Measurements from ENCODE around the gene SLC19A1.
"Not testable (repeated sequence)": the region's sequence is repeated elsewhere in the genome, so short reads cannot be mapped to it uniquely, and the experiment has no call there.

SLC19A1 gene

DNA sequence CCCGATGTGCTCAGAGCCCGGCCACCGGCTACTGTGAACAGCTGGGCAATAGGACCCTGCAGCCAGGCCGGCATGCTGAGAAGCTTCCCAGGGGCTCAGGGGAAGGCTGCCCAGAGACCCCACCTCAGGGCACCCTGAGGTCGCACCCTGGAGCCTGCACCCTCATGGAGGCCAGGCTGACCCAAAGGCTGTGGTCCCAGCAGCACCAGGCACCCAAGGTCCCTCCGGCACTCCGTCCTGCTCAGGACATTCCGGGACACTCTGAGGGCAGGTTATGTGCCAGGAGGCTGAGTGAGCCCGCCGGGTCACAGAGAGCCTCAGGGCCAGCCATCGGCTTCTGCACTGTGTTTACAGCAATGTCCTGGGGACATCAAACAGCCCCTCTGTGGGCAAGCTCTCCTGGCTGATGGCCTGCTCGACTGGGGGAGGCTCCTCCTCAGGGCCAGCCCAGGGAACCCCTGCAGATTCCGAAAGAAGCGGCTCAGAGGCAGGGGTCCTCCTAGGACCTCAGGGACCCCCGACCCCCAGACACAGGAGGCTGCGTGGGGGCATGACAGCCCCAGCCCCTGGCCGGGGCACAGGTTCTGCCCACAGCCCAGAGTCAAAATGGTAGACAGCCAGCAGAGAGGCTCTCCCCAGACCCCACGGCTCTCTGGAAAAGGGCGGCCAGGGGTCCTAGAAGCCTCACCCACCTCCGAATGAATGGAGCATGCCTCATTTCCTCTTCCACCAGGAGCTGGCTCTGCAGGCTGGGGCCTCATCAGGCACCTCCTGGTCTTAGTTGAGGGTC lies 8.2 kb downstream of the SLC19A1 start:
- DNase-seq (ENCODE audit: low read depth in 1 of 2, low spot score in 1 of 2), result no peak

DNA sequence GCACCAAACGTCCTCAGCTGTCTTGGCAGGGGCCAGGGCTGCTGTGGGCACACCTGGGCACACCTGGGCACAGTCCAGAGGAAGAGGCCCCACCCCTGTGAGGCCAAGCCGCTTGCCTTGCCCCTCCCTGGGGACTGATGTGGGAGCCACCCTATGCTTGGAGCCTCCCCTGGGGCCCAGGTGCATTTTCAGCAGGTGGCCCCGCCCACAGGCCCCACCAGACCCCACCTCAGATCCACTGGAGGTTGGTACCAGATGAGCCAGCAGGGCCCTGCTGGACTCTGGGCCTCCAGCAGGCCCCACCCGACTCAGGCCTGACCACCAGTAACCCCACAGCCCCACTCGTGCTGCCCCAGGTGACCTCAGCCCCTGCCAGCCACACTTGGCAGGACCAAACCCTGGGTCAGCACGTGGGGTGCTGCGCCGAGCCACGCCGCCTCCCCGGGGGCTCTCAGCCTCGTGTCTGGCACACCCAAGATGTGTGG lies 8.8 kb downstream of the SLC19A1 start:
- DNase-seq (ENCODE audit: low read depth in 1 of 2, low spot score in 1 of 2), result no peak

DNA sequence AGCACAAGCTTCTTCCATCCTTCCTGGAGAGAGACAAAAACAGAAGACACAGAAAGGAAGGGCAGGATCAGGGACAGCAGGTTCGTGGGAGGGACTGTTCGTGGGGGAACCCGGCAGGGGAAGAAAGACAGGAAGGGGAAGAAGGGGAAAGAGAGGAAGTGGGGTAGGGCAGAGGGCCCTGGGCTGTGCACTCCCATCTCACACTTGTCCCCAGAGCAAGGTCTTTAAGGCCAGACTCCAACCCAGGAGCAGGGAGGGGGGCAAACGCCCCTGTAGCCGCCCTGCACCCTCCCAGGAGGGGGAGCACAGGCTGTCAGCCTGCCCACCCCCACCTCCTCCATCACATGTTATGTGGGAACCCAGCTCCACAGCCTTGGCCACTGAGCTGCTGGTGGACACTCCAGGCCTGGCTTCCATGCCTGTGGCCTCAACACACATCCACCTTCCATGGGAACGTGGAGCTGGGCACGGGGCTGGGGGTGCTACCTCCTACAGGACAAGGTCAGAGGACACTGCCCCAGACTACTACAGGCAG lies 9.3 kb downstream of the SLC19A1 start:
- DNase-seq (ENCODE audit: low read depth in 1 of 2, low spot score in 1 of 2), result no peak

DNA sequence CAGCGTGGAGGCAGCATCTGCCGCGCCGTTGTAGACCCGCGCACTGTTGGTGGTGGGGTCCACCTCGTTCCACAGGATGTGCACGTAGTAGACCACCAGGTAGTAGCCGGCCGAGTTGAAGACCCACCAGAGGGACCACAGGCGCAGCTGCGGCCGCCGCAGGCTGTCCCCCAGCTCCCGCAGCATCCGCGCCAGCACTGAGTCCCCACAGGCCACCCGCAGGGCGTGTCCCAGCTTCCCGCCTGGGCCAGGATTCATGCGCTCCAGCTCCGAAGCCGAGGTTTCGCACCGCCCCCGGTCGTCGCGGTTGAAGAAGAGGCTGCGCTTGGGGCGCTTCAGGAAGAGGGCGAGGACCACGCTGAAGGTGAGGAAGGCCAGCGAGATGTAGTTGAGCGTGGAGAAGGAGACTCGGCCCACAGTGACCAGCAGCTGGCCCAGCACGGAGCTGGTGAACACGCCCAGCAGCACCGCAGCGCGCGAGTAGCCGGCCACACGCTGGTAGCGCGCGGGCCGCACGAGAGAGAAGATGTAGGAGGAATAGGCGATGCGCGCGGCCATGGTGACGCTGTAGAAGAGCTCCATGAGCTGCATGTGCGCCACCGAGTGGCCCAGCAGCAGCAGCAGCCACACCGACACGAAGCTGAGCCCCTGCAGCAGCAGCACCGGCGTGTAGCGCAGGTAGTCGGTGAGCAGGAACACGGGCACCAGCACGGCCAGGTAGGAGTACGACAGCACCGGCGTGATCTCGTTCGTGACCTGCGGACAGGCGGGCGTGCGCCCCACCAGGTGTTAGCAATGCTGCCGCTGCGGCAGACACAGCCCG lies 10.6 kb downstream of the SLC19A1 start:
- DNase-seq (ENCODE audit: low read depth in 1 of 2, low spot score in 1 of 2), result no peak

DNA sequence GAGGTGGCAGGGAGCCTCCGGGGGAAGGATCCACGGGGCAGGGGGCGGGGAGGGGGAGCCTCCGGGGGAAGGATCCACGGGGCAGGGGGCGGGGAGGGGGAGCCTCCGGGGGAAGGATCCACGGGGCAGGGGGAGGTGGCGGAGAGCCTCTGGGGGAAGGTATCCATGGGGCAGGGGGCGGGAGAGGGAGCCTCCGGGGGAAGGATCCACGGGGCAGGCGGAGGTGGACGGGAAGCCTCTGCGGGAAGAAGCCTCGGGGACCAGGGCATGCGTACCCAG lies 11.2 kb downstream of the SLC19A1 start:
- not testable (repeated sequence) for DNase-seq (ENCODE audit: low read depth in 1 of 2, low spot score in 1 of 2)

DNA sequence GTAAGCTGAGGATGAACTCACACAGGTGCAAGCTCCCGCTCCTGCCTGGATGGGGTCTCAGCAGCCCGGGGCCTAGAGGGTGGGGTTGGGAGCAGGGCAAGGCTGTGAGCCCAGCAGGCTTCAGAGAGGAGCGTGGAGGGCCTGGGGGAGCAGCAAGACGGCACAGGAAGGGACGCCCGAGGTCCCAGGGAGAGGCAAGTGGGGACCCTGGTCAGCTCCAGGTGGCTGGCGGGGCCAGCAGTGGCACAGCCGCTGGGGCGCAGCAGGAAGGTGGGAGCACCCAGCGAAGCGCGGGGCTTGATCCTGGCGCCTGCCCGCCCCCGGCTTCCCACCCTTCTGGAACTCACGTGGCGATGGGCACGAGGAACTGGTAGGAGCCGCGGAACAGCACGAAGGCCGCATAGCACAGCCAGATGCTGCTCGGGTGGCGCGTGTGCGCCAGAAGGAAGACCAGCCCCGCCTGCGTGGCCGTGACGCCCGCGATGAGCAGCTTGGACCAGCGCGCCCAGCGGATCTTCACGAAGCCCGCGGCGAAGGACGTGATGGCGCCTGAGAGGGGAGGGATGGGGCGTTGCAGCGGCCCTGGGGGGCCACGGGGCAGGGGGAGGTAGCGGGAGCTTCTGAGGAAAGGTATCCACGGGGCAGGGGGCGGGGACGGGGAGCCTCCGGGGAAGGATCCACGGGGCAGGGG lies 11.7 kb downstream of the SLC19A1 start:
- no peak for DNase-seq (ENCODE audit: low read depth in 1 of 2, low spot score in 1 of 2)

DNA sequence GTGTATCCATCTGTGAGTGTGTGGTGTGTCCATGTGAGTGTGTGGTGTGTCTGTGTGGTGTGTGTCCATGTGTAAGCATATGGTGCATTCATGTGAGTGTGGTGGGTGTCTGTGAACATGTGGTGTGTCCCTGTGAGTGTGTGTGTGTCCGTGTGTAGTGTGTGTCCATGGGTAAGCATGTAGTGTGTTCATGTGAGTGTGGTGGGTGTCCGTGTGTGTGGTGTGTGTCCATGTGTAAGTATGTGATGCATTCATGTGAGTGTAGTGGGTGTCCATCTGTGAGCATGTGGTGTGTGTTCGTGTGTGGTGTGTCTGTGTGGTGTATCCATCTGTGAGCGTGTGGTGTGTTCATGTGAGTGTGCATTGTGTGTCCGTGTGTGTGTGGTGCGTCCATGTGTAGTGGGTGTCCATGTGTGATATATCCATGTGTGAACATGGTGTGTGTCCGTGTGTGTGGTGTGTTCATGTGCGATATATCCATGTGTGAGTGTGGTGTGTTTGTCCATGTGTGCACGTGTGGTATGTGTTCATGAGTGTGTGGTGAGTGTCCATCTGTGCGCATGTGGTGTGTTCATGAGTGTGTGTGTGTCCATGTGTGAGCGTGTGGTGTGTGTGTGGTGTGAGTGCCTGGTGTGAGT lies 12.3 kb downstream of the SLC19A1 start:
- DNase-seq (ENCODE audit: low read depth in 1 of 2, low spot score in 1 of 2), result no peak

DNA sequence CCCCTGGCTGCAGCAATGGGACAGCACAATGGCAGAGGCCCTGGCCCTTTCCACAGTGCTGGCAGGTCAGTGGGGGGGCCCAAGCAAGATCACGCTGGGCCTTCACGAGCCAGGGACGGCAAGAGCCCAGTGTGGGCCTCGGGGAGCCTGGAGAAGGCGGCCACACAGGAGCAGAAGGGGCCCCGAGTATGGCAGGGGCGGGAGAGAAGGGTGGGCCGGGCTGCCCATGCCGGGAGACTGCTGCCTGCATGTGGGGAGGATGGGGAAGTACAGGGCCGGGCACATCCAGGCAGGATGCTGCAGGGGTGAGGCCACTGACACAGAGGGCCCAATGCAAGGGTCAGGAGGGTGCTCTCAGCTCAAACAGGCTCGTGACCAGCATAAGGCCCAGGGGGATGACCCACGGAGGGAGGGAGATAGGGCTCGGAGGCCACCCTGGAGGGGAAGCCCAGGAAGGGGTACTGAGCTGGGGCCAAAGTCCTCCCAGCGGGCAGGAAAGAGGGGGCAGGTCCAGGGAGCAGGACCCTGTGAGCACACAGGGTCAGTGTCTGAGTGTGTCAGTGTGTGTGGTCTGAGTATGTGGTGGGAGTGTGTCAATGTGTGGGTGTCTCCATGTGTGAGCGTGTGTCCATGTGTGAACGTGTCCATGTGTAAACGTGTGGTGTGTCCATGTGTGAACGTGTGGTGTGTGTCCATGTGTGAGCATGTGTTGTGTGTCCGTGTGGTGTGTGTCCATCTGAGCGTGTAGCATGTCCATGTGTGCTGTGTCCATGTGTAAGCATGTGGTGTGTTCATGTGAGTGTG lies 13.1 kb downstream of the SLC19A1 start:
- DNase-seq (ENCODE audit: low read depth in 1 of 2, low spot score in 1 of 2), result no peak

DNA sequence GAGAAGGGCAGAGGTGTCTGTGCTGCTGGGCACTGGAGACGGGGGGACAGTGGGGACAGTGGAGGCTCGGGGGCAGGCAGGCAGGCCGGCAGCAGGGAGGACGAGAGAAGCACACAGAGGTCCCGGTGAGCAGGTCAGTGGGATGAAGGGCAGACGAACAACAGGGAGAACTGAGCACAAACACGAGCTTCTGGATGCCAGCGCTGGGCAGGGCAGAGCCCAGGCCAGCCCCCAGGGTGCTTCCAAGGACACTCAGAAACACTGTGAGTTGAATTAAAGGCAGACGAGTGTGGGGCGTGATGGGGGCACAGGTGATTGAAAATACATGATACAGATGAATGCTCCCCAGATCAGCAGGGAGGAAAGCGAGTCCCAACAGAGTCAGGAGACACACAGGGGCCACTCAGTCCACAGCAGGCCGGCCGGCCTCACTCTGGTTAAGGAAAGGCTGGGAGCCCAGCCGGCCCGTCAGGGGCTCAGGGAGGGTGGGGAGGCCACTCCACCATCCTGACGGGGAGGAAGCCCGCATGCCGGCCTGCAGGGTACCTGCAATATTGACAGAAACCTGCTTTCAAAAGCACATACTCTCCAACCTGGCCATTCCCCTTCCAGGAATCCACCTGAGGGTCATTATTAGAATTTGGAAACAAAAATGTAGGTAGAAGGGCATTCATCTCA lies 14.1 kb downstream of the SLC19A1 start:
- DNase-seq (ENCODE audit: low read depth in 1 of 2, low spot score in 1 of 2), result no peak

DNA sequence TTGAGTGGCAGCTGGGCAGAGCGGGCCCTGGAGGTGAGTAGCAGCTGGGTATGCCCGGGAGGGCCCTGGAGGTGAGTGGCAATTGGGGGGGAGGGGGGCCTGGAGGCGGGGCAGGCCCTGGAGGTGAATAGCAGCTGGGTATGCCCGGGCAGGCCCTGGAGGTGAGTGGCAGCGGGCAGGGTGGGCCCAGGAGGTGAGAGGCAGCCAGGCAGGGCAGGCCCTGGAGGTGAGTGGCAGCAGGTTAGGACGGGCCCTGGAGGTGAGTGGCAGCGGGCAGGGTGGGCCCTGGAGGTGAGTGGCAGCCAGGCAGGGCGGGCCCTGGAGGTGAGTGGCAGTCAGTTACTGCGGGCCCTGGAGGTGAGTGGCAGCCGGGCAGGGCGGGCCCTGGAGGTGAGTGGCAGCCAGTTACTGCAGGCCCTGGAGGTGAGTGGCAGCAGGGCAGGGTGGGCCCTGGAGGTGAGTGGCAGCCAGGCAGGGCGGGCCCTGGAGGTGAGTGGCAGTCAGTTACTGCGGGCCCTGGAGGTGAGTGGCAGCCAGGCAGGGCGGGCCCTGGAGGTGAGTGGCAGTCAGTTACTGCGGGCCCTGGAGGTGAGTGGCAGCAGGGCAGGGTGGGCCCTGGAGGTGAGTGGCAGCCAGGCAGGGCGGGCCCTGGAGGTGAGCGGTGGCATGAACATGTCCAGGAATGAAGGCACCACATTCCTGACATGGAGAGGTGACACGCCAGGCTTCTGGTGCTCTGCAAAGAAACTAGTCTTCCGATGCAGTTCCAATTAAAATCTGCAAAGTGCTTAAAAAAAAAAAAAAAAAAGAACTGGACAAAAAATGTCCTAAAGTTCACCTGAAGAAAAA lies 14.9 kb downstream of the SLC19A1 start:
- not testable (repeated sequence) for DNase-seq (ENCODE audit: low read depth in 1 of 2, low spot score in 1 of 2)

DNA sequence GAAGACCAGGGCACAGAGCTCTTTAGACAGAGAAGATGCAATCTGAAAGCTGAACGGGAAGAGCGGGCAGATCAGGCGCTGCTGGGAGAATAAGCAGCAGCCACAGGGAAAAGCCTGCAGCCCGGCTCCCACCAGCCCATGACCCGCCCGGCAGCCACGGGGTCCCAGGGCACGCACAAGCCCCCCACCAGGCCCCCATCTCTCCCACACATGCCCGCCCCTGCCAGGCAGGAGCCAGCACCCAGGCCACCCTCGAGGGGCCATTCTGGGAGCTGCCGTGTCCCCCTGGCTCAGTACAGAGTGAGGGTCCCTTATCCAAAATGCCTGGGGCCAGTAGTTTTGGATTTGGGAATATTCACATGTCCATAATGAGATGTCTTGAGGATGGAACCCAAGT lies 16.3 kb downstream of the SLC19A1 start:
- no peak for DNase-seq (ENCODE audit: low read depth in 1 of 2, low spot score in 1 of 2)

DNA sequence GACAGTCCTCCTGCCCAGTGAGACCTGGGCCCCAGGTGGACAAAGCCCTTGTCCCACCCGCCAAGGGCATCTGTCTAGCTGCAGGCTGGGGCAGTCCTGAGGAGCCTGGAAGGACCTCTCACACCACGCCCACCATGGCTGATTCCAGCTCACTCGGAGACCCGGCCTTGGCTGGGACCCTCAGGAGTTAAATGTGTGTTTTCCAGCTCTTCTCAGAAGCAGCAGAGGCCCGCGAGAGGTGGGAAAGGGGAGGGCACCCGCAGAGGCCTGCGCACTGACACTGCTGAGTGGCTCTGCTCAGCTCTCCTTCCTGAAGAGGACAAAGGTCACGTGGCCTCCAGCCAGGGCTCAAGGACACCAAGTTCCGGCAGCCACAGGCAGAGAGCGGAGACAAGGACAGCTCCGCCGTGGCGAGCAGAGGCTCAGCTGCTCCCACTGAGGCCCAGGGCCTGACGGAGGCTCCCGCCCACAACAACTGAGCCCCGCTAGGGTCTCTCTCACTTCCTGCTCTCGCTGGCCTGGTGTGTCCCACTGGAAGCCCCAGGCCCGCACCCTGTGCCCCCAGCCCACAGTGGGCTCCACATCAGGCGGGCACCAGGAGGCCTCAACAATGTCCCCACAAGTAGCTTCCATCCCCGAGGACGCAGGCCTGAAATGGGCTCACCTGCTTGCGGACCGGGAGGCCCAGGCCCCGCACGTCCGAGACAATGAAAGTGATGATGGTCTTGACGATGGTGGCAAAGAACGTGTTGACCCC lies 16.9 kb downstream of the SLC19A1 start:
- no peak for DNase-seq (ENCODE audit: low read depth in 1 of 2, low spot score in 1 of 2)

DNA sequence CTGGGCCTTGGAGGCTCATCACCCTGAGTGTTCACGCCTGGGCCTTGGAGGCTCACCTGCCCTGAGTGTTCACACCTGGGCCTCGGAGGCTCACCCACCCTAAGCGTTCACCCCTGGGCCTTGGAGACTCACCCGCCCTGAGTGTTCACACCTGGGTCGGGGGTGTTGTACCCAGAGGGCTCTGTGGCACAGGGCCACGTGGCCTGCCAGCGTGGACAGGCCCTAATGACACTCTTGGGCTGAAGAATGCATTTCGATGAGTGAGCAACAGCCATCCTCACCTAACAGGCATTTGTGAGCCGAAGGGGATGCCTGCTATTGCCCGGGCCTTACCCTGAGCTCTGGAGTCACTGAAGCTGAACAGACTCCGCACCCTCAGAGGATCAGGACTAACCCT lies 17.5 kb downstream of the SLC19A1 start:
- no peak for DNase-seq (ENCODE audit: low read depth in 1 of 2, low spot score in 1 of 2)

DNA sequence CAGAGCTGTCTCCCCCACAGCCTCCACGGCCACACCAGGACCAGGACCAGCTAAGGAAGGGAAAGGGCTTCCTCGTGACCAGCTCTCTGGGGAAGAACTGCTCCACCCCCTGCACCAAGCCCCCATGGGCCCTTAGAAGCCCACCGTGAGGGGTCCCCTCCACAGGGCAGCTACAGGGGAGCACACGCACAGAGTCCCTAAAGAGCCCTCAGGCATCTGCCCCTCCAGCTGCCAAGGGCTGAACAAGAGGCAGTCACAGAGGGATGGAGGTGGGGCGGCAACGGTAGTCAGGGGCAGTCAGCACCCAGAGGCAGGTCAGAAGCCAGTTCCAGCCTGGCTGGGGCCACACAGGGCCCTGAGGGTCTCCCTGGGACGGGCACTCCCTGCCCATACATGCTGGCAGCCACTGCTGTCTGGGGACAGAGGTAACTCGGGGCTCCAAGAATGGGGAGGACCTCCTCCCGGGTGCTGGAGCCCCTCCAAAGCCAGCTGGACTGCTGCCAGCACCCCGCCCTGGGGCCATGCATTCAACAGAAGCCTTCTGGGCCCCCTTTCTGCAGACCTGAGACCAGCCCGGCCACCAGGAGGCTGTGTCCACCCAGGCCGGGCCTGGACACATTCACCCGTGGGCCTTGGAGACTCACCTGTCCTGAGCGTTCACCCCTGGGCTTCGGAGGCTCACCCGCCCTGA lies 18.7 kb downstream of the SLC19A1 start:
- DNase-seq (ENCODE audit: low read depth in 1 of 2, low spot score in 1 of 2), result no peak

DNA sequence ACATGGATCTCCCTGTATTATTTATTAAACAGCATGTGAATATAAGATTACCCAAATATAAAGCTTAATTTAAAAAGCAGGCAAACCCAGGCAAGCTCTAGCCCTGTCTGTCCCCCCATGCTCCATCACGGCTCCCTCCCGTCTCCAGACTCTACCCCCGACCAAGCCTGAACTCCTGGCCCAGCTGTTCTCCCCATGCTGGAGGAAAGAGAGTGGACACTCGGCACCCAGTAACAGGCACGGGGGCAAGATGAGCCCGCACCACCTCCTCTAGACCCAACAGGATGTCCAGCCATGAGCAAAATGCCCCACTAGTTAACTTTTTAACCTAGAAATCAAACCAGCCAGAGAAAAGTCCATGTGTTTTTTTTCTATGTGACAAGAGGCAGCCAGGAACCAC lies 19.3 kb downstream of the SLC19A1 start:
- DNase-seq (ENCODE audit: low read depth in 1 of 2, low spot score in 1 of 2), result no peak

DNA sequence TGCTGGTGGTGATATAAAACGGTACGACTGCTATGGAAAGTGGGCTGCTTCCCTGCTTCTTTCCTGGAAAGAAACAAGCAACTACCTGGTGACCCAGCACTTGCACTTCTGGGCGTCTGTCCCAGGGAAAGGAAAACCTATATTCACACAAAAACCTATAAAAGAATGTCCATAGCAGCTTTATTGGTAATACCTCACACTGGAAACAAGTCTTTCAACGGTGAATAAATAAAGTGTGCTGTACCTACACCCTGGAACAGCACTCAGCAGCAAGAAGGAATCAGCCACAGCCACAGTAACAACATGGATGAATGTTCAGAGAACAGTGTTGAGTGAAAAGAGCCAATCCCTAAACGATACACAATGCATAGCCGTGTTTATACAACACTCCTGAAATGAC lies 19.9 kb downstream of the SLC19A1 start:
- no peak for DNase-seq (ENCODE audit: low read depth in 1 of 2, low spot score in 1 of 2)

DNA sequence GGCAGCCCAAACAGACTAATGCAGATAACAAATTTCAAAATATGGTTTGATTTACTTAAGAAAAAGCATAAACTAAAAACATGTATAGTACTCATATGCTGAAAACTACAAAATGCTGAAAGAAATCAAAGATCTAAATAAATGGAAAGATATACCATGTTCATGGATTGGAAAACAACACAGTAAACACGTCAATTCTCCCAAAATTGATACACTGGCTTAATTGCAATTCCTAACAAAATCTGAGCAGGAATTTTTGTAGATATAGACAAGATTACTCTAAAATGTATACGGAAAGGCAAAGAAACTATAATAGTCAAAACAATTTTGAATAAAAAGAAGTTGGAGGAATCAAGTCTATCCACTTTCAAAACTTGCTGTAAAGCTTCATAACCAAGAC lies 21.0 kb downstream of the SLC19A1 start:
- no peak for DNase-seq (ENCODE audit: low read depth in 1 of 2, low spot score in 1 of 2)

DNA sequence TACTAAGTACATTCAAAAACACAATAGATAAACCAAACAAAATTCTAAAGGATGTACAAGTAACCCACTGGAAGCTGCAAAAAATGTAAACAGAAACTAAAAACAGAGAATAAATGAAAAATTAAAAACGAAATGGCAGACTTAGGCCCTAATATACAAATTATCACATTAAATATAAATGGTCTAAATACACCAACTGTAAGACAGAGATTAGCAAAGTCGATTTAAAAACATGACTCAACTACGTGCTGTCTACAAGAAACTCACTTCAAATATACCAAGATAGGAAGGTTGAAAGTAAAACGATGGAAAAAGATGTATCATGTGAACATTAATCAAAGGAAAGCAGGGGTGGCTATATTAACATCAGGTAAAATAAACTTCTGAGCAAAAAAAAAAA lies 23.1 kb downstream of the SLC19A1 start:
- no peak for DNase-seq (ENCODE audit: low read depth in 1 of 2, low spot score in 1 of 2)

Measured in activated CD4-positive, alpha-beta T cell treated with anti-CD3 and anti-CD28 coated beads, Interleukin-2, amount 50 U/mL, for 24 hours (primary cell).